Body of pancreas (tissue), 4 donors: Measurements from ENCODE around the gene ATP1B2.

Experiments used
- CTCF ChIP-seq, 7 experiments: fragments of 450-650 bp in 4 of 7; fragments of 200-600 bp in 3 of 7; sonication (generic) in 3 of 7; IDR thresholded peaks; one replicate each; pipeline ENCODE4 v1.5.1; 2016 to 2019; ENCODE audit warnings: antibody characterized with exemption in 7 of 7
- POLR2A ChIP-seq, 3 donors: fragments of 450-650 bp; IDR thresholded peaks; one replicate each; pipeline ENCODE4 v1.6.1; 2016; ENCODE audit warnings: antibody characterized with exemption in 3 of 3, mild to moderate bottlenecking in 2 of 3

GRCh38 chr17:7629939-7630571 lies 20.7 kb upstream of the ATP1B2 start, which contains the start of gene SHBG:
- no peak for TF ChIP-seq CTCF (IDR thresholded peaks at IDR 0.05)
- no peak for TF ChIP-seq POLR2A (IDR thresholded peaks at IDR 0.05)
